K562 (cell line): ENCODE measurements around the gene LMNA. TPM values are rescaled to one million over a fixed set of nuclear protein-coding genes. Genes with fewer than 3 reads are reported as not detected.

Experiments used
- CSDE1 ChIP-seq, 2 experiments: fragments of 450-650 bp; IDR thresholded peaks; 2 replicates each; pipeline ENCODE4 v1.6.1; 2016; ENCODE audit warnings: mild to moderate bottlenecking in 1 of 2
- HDAC8 ChIP-seq: fragments of 450-650 bp; IDR thresholded peaks from 2 replicates; pipeline ENCODE4 v1.6.1; 2016; ENCODE audit warnings: mild to moderate bottlenecking, missing genetic modification characterization, moderate library complexity, missing compliant biosample characterization
- KAT8 ChIP-seq: fragments of 450-650 bp; IDR thresholded peaks from 2 replicates; pipeline ENCODE4 v1.6.1; 2016; ENCODE audit warnings: low read depth, mild to moderate bottlenecking
- MAFF ChIP-seq: IDR thresholded peaks from 2 replicates; pipeline ENCODE4 v1.6.1; 2012; ENCODE audit warnings: low read length, improper control_type of control experiment
- MYNN ChIP-seq, 2 experiments: sonication (generic); formaldehyde crosslinking in 1 of 2; IDR thresholded peaks; 2 replicates each; pipeline versions ENCODE4 v1.5.0 to v1.6.1; 2016 to 2020; ENCODE audit warnings: antibody characterized with exemption in 1 of 2, missing genetic modification reagents in 1 of 2
- NRF1 ChIP-seq, 2 experiments: fragments of 450-650 bp; IDR thresholded peaks in 1 of 2; conservative IDR thresholded peaks in 1 of 2; 2 replicates each; pipeline ENCODE4 v1.6.1; 2014; ENCODE audit warnings: mild to moderate bottlenecking in 2 of 2
- PHF20 ChIP-seq: fragments of 450-650 bp; IDR thresholded peaks from 2 replicates; pipeline ENCODE4 v1.6.1; 2018; ENCODE audit not compliant: partially characterized antibody
- RB1 ChIP-seq: fragments of 450-650 bp; IDR thresholded peaks from 2 replicates; pipeline ENCODE4 v1.6.1; 2017; ENCODE audit warnings: low read depth, mild to moderate bottlenecking
- SAFB2 ChIP-seq: fragments of 200-400 bp; formaldehyde crosslinking; IDR thresholded peaks from 2 replicates; pipeline ENCODE4 v1.6.1; 2018; ENCODE audit warnings: borderline replicate concordance, low read length, low read depth, moderate library complexity; ENCODE audit not compliant: severe bottlenecking
- SIN3A ChIP-seq, 2 experiments: fragments of 150-350 bp in 1 of 2; IDR thresholded peaks; 2 replicates each; pipeline ENCODE4 v1.6.1; 2011 to 2016; ENCODE audit warnings: borderline replicate concordance in 2 of 2, low read depth in 2 of 2, low read length in 2 of 2, mild to moderate bottlenecking in 2 of 2, moderate library complexity in 2 of 2; ENCODE audit not compliant: control insufficient read depth in 1 of 2
- SMARCA4 ChIP-seq: fragments of 450-650 bp; IDR thresholded peaks from 2 replicates; pipeline ENCODE4 v1.6.1; 2016
- SPI1 ChIP-seq: IDR thresholded peaks from 2 replicates; pipeline ENCODE4 v1.6.1; 2011; ENCODE audit warnings: low read depth, low read length, control low read depth, borderline replicate concordance
- SUPT5H ChIP-seq: fragments of 450-650 bp; IDR thresholded peaks from 2 replicates; pipeline ENCODE4 v1.6.1; 2016
- ZNF24 ChIP-seq: fragments of 450-650 bp; IDR thresholded peaks from 2 replicates; pipeline ENCODE4 v1.6.1; 2016
- ZNF699 ChIP-seq: fragments of 250-450 bp; sonication (Bioruptor Pico); IDR thresholded peaks from 2 replicates; pipeline ENCODE4 v1.8.0; 2021; ENCODE audit warnings: mild to moderate bottlenecking, moderate library complexity; ENCODE audit not compliant: insufficient replicate concordance
- ZNF780A ChIP-seq: fragments of 250-450 bp; sonication (Bioruptor Pico); IDR thresholded peaks from 2 replicates; pipeline ENCODE4 v1.5.0; 2021; ENCODE audit warnings: mild to moderate bottlenecking
- polyA plus RNA-seq, 8 experiments: library from polyadenylated mRNA; depleted of rRNA in 4 of 8; stranded (reverse) in 5 of 8; unstranded in 3 of 8; fragments of >200 nt; fragmentation: Nextera tagmentation in 2 of 8; fragmentation: Illumina TruSeq in 1 of 8; extraction: Ambion mirVana in 2 of 8; extraction: Trizol in 1 of 8; gene quantifications; 2 replicates each; pipeline versions ENCODE4 v1.2.1 to v1.2.3, GENCODE V29; 2011 to 2014; ENCODE audit warnings: inconsistent platforms in 1 of 8, missing spikeins in 1 of 8
- total RNA-seq, 7 experiments: library from RNA; depleted of rRNA in 6 of 7; stranded (reverse); fragments of >200 nt in 6 of 7; fragmentation: Illumina TruSeq in 2 of 7; extraction: Trizol in 2 of 7; gene quantifications; 2 replicates each; pipeline versions ENCODE4 v1.2.1 to v1.2.3, GENCODE V29; 2011 to 2021; ENCODE audit warnings: low replicate concordance in 1 of 7
- TF ChIP-seq, protein P1 (sequence below): sonication (generic); formaldehyde crosslinking; IDR thresholded peaks from 2 replicates; pipeline ENCODE4 v1.8.0; 2023; ENCODE audit warnings: missing genetic modification reagents, mild to moderate bottlenecking, borderline replicate concordance
- TF ChIP-seq, protein P2 (sequence below): sonication (generic); formaldehyde crosslinking; IDR thresholded peaks from 2 replicates; pipeline ENCODE4 v1.8.1; 2023; ENCODE audit warnings: mild to moderate bottlenecking, missing genetic modification reagents
- TF ChIP-seq, protein P3 (sequence below): sonication (generic); formaldehyde crosslinking; IDR thresholded peaks from 2 replicates; pipeline ENCODE4 v1.8.0; 2022; ENCODE audit warnings: mild to moderate bottlenecking, missing genetic modification reagents

The LMNA gene
- total and polyA plus RNA-seq, 9 of the 15 experiments (the other 6 are each of a cell fraction or from before 2014, with no cell fraction given), result 1.00 to 347 (median 88.2) TPM

DNA sequence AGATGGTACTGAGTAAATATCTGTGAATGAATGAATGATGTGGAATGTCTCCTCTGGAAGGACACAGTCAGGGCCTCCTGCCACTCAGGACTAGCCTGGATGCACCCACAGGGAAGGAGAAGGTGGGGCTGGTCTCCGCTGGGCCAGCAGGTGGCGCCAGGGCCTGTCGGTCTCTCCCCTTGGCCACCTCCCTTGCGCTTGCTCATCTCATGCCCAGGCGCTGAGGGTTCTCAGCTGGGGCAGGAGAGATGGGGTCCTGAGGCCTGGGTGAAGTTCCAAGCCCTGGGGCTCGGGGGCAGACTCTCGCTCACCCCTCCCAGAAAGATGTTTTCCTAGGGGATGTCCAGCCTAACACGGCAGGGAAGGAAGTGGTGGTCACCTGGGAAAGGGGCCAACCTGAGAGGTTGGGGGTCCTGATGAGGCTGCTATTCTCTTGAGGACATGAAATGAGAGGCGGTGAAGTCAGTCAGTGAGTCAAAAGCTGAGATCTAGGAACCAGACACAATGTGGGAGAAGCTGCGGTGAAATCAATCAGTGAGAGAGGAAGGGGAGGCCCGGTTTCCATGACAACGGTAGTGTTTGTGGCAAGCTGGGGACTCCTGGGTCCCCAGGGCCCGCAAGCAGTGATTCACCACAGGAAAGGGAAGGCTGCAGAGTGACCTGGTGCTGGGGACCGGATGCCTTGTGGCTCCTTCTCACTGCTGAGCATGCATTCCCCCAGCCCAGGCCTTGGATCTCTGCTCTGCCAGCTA is 17.7 kb upstream of the LMNA start (continued):
- TF ChIP-seq SUPT5H (no peak), KAT8 (no peak), ZNF780A (no peak), PHF20 (no peak), ZNF699 (no peak), SMARCA4 (no peak), RB1 (peak; percentile 82), SIN3A (IDR thresholded peaks at IDR 0.05; ENCODE audit: borderline replicate concordance in 2 of 2, control insufficient read depth in 1 of 2, low read depth in 2 of 2, low read length in 2 of 2) (no peak), SAFB2 (no peak), SPI1 (no peak), MYNN (IDR thresholded peaks at IDR 0.05) (0 out of 2 replicates have a peak, but pooled peaks have one; percentile 39), MYNN (CRISPR knock-in tag; IDR thresholded peaks at IDR 0.05) (no peak), MAFF (no peak), NRF1 (conservative IDR thresholded peaks at IDR 0.05 in 1 of 2, IDR thresholded peaks at IDR 0.05 in 1 of 2) (peak; percentile 78 to 81), CSDE1 (IDR thresholded peaks at IDR 0.05) (no peak), HDAC8 (tag) (no peak), ZNF24 (peak; percentile 64; the same call in 1 of the 2 replicates)
- TF ChIP-seq, protein P1, sequence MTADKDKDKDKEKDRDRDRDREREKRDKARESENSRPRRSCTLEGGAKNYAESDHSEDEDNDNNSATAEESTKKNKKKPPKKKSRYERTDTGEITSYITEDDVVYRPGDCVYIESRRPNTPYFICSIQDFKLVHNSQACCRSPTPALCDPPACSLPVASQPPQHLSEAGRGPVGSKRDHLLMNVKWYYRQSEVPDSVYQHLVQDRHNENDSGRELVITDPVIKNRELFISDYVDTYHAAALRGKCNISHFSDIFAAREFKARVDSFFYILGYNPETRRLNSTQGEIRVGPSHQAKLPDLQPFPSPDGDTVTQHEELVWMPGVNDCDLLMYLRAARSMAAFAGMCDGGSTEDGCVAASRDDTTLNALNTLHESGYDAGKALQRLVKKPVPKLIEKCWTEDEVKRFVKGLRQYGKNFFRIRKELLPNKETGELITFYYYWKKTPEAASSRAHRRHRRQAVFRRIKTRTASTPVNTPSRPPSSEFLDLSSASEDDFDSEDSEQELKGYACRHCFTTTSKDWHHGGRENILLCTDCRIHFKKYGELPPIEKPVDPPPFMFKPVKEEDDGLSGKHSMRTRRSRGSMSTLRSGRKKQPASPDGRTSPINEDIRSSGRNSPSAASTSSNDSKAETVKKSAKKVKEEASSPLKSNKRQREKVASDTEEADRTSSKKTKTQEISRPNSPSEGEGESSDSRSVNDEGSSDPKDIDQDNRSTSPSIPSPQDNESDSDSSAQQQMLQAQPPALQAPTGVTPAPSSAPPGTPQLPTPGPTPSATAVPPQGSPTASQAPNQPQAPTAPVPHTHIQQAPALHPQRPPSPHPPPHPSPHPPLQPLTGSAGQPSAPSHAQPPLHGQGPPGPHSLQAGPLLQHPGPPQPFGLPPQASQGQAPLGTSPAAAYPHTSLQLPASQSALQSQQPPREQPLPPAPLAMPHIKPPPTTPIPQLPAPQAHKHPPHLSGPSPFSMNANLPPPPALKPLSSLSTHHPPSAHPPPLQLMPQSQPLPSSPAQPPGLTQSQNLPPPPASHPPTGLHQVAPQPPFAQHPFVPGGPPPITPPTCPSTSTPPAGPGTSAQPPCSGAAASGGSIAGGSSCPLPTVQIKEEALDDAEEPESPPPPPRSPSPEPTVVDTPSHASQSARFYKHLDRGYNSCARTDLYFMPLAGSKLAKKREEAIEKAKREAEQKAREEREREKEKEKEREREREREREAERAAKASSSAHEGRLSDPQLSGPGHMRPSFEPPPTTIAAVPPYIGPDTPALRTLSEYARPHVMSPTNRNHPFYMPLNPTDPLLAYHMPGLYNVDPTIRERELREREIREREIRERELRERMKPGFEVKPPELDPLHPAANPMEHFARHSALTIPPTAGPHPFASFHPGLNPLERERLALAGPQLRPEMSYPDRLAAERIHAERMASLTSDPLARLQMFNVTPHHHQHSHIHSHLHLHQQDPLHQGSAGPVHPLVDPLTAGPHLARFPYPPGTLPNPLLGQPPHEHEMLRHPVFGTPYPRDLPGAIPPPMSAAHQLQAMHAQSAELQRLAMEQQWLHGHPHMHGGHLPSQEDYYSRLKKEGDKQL, result no peak
- TF ChIP-seq, protein P2, sequence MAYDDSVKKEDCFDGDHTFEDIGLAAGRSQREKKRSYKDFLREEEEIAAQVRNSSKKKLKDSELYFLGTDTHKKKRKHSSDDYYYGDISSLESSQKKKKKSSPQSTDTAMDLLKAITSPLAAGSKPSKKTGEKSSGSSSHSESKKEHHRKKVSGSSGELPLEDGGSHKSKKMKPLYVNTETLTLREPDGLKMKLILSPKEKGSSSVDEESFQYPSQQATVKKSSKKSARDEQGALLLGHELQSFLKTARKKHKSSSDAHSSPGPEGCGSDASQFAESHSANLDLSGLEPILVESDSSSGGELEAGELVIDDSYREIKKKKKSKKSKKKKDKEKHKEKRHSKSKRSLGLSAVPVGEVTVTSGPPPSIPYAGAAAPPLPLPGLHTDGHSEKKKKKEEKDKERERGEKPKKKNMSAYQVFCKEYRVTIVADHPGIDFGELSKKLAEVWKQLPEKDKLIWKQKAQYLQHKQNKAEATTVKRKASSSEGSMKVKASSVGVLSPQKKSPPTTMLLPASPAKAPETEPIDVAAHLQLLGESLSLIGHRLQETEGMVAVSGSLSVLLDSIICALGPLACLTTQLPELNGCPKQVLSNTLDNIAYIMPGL (CRISPR knock-in tag), result no peak
- TF ChIP-seq, protein P3, sequence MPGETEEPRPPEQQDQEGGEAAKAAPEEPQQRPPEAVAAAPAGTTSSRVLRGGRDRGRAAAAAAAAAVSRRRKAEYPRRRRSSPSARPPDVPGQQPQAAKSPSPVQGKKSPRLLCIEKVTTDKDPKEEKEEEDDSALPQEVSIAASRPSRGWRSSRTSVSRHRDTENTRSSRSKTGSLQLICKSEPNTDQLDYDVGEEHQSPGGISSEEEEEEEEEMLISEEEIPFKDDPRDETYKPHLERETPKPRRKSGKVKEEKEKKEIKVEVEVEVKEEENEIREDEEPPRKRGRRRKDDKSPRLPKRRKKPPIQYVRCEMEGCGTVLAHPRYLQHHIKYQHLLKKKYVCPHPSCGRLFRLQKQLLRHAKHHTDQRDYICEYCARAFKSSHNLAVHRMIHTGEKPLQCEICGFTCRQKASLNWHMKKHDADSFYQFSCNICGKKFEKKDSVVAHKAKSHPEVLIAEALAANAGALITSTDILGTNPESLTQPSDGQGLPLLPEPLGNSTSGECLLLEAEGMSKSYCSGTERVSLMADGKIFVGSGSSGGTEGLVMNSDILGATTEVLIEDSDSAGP, result no peak
